Progenitor cell of endocrine pancreas (in vitro differentiated cells): Measurements from ENCODE around the gene EXOC6B. TPM values are rescaled to one million over a fixed set of nuclear protein-coding genes. Genes with fewer than 3 reads are reported as not detected.

Source experiments
- DNase-seq: peaks from one replicate; pipeline ENCODE4 v3.0.0; 2021; ENCODE audit warnings: low spot score; ENCODE audit not compliant: unreplicated experiment
- H3K27ac Mint-ChIP-seq: 2 replicates; pipeline ENCODE4 v1.8.0; 2021; ENCODE audit warnings: mild to moderate bottlenecking, moderate library complexity, mixed read lengths
- H3K27me3 Mint-ChIP-seq: 2 replicates; pipeline ENCODE4 v1.8.0; 2021; ENCODE audit warnings: mixed read lengths
- H3K36me3 Mint-ChIP-seq: 2 replicates; pipeline ENCODE4 v1.8.0; 2022; ENCODE audit warnings: mixed read lengths; ENCODE audit not compliant: insufficient read depth
- H3K4me1 Mint-ChIP-seq: 2 replicates; pipeline ENCODE4 v1.8.0; 2021; ENCODE audit warnings: low read depth, mixed read lengths
- H3K4me3 Mint-ChIP-seq: 2 replicates; pipeline ENCODE4 v1.8.0; 2021; ENCODE audit warnings: low read depth, mild to moderate bottlenecking, moderate library complexity, mixed read lengths
- H3K9me3 Mint-ChIP-seq: 2 replicates; pipeline ENCODE4 v1.8.0; 2021; ENCODE audit warnings: low read depth, mixed read lengths
- total RNA-seq: library from RNA; stranded (reverse); gene quantifications from 2 replicates; pipeline ENCODE4 v1.2.1, GENCODE V29; 2021
- TF ChIP-seq, protein P1 (sequence below): fragments of 200-600 bp; sonication (generic); IDR thresholded peaks from one replicate; pipeline ENCODE4 v1.5.0; 2021; ENCODE audit warnings: antibody characterized with exemption, mild to moderate bottlenecking; ENCODE audit not compliant: unreplicated experiment

The EXOC6B gene
- total RNA-seq, 1 donor from 2014 or later, result 71.9 TPM

DNA sequence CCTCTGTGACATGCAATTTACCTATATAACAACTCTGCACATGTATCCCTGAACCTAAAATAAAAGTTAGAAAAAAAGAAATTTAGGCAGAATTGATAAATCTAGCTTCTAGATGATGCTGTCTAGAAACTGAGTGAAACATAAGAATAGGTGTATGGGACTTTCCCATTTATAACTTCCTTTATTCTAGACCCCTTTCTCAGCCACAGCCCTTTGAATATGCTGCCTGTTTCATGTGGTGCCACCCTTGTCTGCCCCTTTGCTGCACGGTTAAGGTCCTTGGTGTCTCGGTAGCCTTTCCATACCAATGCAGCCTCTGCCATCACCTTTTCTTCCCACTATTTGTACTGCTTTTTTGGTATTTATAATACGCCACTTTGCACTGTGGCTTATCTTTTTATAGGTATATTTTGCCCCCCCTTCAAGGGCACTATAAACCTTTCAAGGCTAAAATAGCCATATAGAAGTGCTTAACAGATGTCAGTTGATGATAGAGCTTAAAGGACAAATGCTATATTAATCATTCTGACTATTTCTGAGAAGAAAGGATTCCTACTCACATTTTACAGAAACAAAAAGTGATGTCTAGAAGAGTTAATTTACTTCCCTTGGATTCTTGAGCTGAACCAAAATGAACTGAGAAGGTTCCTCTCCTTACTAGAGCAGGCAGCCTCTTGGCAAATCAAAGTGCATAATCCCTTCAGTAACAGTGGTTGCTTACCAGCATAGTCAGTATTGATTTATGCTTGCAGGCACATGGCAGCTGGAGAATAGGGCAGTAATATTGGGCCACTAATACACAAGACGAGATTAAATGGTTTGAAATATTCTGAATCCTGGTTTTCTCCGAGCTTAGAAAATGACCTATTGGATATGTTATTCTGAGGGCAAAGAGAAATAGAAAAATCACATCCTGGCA is 590.1 kb downstream of the EXOC6B start:
- Mint-ChIP-seq H3K36me3 (peaks cover 2% of the 10 kb centered on the region), H3K27ac (no peak overlapping the region), H3K9me3 (peaks cover 6% of the 10 kb centered on the region), H3K27me3 (no peaks in the 10 kb centered on the region), H3K4me3 (no peak overlapping the region), H3K4me1 (peaks cover 18% of the 10 kb centered on the region)
- no peak for DNase-seq
- TF ChIP-seq, protein P1, sequence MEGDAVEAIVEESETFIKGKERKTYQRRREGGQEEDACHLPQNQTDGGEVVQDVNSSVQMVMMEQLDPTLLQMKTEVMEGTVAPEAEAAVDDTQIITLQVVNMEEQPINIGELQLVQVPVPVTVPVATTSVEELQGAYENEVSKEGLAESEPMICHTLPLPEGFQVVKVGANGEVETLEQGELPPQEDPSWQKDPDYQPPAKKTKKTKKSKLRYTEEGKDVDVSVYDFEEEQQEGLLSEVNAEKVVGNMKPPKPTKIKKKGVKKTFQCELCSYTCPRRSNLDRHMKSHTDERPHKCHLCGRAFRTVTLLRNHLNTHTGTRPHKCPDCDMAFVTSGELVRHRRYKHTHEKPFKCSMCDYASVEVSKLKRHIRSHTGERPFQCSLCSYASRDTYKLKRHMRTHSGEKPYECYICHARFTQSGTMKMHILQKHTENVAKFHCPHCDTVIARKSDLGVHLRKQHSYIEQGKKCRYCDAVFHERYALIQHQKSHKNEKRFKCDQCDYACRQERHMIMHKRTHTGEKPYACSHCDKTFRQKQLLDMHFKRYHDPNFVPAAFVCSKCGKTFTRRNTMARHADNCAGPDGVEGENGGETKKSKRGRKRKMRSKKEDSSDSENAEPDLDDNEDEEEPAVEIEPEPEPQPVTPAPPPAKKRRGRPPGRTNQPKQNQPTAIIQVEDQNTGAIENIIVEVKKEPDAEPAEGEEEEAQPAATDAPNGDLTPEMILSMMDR, result no peak

DNA sequence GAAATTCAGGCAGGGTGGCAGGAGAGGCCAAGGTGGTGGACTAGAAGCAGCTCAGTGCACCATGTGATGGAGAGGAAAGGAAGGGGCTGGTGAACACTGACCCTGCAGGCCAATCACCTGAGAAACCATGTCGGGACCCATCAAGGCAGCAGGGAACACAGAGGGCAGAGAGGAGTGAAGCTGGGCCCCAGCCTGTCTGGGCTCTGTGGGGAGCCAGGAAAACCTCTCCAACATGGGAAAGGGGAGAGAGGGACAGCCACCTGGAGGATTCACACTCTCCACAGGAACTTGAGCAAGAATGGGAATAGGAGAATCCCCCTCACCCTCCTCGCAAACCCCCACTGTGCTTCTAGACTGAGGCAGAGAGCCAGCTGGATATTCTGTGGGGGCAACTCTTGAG is 592.6 kb downstream of the EXOC6B start:
- TF ChIP-seq, protein P1, result no peak
- Mint-ChIP-seq H3K4me3 (no peak overlapping the region), H3K27me3 (no peaks in the 10 kb centered on the region), H3K9me3 (peaks cover 11% of the 10 kb centered on the region), H3K4me1 (peaks cover 18% of the 10 kb centered on the region), H3K36me3 (peaks cover 6% of the 10 kb centered on the region), H3K27ac (no peak overlapping the region)
- DNase-seq, result no peak

DNA sequence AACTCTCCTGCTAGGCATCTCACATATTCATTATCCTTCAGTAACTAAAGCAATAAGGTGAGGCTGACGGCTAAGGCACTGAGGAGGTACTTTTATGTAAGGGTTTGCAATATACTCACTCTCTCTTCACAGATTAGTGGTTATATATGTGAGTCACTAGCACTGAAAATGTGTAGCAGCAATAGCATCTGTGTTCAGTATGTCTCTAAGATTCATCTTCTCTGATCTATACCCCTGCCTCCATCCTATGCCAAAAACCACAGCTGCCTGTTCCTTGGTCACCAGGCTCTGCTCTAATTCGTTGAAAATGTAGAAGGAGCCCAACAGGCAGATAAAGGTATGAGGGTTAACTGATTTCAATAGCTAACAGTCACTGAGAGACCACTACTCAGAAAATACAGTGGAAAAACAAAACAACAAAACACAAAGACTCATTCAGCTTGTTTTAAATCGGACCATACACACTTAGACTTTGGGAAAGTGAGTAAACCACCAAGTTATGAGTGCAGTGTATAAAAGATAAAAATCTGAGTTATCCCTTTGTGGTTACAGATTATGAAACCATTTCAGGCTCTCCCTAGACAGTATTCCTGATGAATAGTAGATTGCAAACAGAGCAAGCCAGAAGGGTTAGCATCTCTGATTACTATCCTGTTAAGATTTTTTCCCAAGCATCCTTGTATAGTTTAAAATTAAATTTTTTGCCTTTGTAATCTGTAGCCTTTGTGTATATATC is 602.8 kb downstream of the EXOC6B start:
- Mint-ChIP-seq H3K9me3 (peaks cover 4% of the 10 kb centered on the region), H3K4me3 (no peak overlapping the region), H3K27ac (no peak overlapping the region), H3K27me3 (no peaks in the 10 kb centered on the region), H3K36me3 (peaks cover 4% of the 10 kb centered on the region), H3K4me1 (peaks cover 13% of the 10 kb centered on the region)
- DNase-seq, result no peak
- TF ChIP-seq, protein P1, result no peak

DNA sequence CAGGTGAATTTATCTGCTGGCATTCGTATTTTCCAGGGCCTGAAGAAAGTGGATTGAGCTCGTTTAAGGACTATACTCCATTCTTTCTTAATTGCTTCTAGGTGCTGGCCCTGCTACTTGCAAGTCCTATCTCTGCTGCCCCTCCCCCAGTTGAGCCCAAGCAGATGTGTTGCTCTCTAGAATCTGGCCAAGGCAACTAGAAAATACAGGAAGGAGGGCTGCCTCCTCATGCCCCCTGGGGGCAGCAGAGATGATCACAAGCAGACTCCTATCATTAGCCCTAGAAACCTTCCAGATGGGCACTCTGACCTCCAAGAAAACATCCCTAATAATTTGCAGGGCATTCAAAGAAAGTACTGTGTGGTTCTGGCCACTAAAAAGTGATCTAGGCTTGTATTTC is 605.7 kb downstream of the EXOC6B start:
- H3K9me3 Mint-ChIP-seq, result no peaks in the 10 kb centered on the region
- DNase-seq, result no peak
- TF ChIP-seq, protein P1, result peak; percentile 45
- no peak overlapping the region for H3K4me3 Mint-ChIP-seq
- no peak overlapping the region for H3K27ac Mint-ChIP-seq
- H3K27me3 Mint-ChIP-seq, result no peaks in the 10 kb centered on the region
- peaks cover 1% of the 10 kb centered on the region for H3K36me3 Mint-ChIP-seq
- peaks cover 14% of the 10 kb centered on the region for H3K4me1 Mint-ChIP-seq

DNA sequence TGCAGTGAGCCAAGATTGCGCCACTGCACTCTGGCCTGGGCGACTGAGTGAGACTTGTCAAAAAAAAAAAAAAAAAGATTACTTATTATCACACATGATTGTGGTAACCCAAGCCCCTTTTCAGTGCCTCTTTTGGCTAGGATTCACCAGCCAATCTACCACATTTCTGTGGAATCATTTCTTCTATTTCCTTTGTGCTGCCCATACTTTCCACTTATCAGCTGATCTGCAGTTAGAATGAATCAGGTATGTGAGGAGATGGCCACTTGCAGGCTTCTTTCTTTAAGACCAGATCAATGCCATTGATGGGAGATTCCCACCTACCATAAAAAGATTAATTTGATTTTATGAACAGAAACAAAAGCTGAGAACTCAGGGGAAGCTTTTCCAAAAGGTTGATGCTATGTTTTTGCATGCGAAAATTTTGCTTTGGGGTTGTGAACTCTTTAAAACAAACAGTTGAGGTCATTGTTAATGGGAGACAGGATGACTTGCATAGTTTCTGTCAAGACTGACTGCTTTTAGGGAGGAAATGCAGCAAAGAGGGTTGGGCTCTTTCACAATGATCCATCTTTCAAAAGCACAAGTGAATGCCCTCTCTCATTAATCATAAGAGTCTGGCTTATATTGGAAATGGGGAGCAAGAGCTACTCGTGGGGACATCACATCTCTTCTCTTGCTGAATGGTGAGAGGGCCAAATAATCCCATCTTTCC is 611.2 kb downstream of the EXOC6B start:
- H3K4me1 Mint-ChIP-seq, result peaks cover 17% of the 10 kb centered on the region
- H3K27ac Mint-ChIP-seq, result peak overlapping the region; percentile 21
- TF ChIP-seq, protein P1, result no peak
- no peaks in the 10 kb centered on the region for H3K27me3 Mint-ChIP-seq
- no peak overlapping the region for H3K4me3 Mint-ChIP-seq
- H3K36me3 Mint-ChIP-seq, result peaks cover 4% of the 10 kb centered on the region
- H3K9me3 Mint-ChIP-seq, result no peaks in the 10 kb centered on the region
- DNase-seq, result no peak
